COLO829 (cell line): ENCODE results near the gene RSPH3.
"Not testable (repeated sequence)": the region's sequence is repeated elsewhere in the genome, so short reads cannot be mapped to it uniquely, and the experiment has no call there.

ENCODE experiments used
- DNase-seq: peaks from one replicate; pipeline ENCODE4 v3.0.0; 2012; ENCODE audit warnings: low spot score

The RSPH3 gene

GRCh38 chr6:158972241-158973233 is 27.5 kb downstream of the RSPH3 start:
- DNase-seq: peak; percentile 42

- no peak for DNase-seq
Measured at GRCh38 chr6:158970640-158971275, 29.2 kb downstream of the RSPH3 start.

GRCh38 chr6:158969148-158969547 is 30.9 kb downstream of the RSPH3 start:
- no peak for DNase-seq

- DNase-seq: no peak
Measured at GRCh38 chr6:158963020-158963808, 36.8 kb downstream of the RSPH3 start.

GRCh38 chr6:158962371-158962770 is 37.6 kb downstream of the RSPH3 start:
- no peak for DNase-seq

- DNase-seq: no peak
Measured at GRCh38 chr6:158960026-158960425, 40.0 kb downstream of the RSPH3 start.

GRCh38 chr6:158959552-158959951 is 40.5 kb downstream of the RSPH3 start:
- no peak for DNase-seq

GRCh38 chr6:158958504-158959386 is 41.3 kb downstream of the RSPH3 start:
- DNase-seq: no peak

GRCh38 chr6:158955255-158955654 is 44.7 kb downstream of the RSPH3 start:
- DNase-seq: no peak

- DNase-seq: no peak
Measured at GRCh38 chr6:158954753-158955152, 45.2 kb downstream of the RSPH3 start.

GRCh38 chr6:158952011-158952410 is 48.0 kb downstream of the RSPH3 start:
- not testable (repeated sequence) for DNase-seq

- not testable (repeated sequence) for DNase-seq
Measured at GRCh38 chr6:158951565-158951964, 48.4 kb downstream of the RSPH3 start.

- no peak for DNase-seq
Measured at GRCh38 chr6:158947284-158947683, 52.7 kb downstream of the RSPH3 start.

- DNase-seq: no peak
Measured at GRCh38 chr6:158943380-158944032, 56.5 kb downstream of the RSPH3 start.

GRCh38 chr6:158942349-158942748 is 57.7 kb downstream of the RSPH3 start:
- no peak for DNase-seq

- DNase-seq: no peak
Measured at GRCh38 chr6:158941246-158941645, 58.8 kb downstream of the RSPH3 start.

- DNase-seq: no peak
Measured at GRCh38 chr6:158939255-158940159, 60.5 kb downstream of the RSPH3 start.

- DNase-seq: no peak
Measured at GRCh38 chr6:158938811-158939254, 61.2 kb downstream of the RSPH3 start.

GRCh38 chr6:158938220-158938619 is 61.8 kb downstream of the RSPH3 start:
- DNase-seq: no peak

- DNase-seq: no peak
Measured at GRCh38 chr6:158934157-158934556, 65.8 kb downstream of the RSPH3 start.
